Measurements from ENCODE around the gene TLE2. TPM values are rescaled to one million over a fixed set of nuclear protein-coding genes. Genes with fewer than 3 reads are reported as not detected.

The TLE2 gene
- total and polyA plus RNA-seq, 2 of the 4 experiments (the other 2 are of a cell fraction), result under 0.01 to 0.41 TPM

DNA sequence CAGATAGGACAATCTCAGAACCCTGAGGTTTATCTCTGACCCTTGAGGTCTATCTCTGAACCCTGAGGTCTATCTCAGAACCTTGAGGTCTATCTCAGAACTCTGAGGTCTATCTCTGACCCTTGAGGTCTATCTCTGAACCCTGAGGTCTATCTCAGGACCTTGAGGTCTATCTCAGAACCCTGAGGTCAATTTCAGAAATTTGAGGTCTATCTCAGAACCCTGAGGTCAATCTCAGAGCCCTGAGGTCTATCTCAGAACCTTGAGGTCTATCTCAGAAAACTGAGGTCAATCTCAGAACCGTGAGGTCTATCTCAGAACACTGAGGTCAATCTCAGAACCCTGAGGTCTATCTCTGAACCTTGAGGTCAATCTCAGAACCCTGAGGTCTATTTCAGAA is 2.3 kb downstream of the TLE2 start:
- Histone ChIP-seq H3K23ac (ENCODE audit: low read depth, low read length) (no peak overlapping the region), H3K4me2 (ENCODE audit: low read depth, low read length) (no peak overlapping the region), H2BK5ac (ENCODE audit: low read depth, low read length, poor library complexity, severe bottlenecking) (no peak overlapping the region), H2BK20ac (ENCODE audit: low read depth, low read length) (no peak overlapping the region), H4K91ac (ENCODE audit: insufficient read depth, low read depth, low read length) (no peak overlapping the region), H3K4me1 (ENCODE audit: control insufficient read depth, insufficient read depth, low read length) (no peaks in the 10 kb centered on the region), H2AK5ac (ENCODE audit: low read depth, low read length) (no peak overlapping the region), H2BK15ac (ENCODE audit: low read depth, low read length) (no peak overlapping the region), H3K4ac (ENCODE audit: low read depth, low read length) (no peak overlapping the region), H3K36me3 (ENCODE audit: control insufficient read depth, insufficient read depth, low read length) (no peaks in the 10 kb centered on the region), H3K14ac (replicated peaks; ENCODE audit: low read depth, low read length) (no peak overlapping the region), H4K5ac (ENCODE audit: low read depth, low read length) (no peak overlapping the region), H4K20me1 (ENCODE audit: insufficient read depth, low read length) (no peaks in the 10 kb centered on the region), H4K8ac (ENCODE audit: low read depth in 2 of 2, low read length in 2 of 2) (no peak overlapping the region), H3K56ac (ENCODE audit: extremely low read depth, insufficient read depth, low read length) (no peak overlapping the region), H3K79me1 (ENCODE audit: low read depth in 1 of 2, low read length in 2 of 2) (no peaks in the 10 kb centered on the region), H3K18ac (ENCODE audit: low read depth, low read length) (no peak overlapping the region), H3K27ac (ENCODE audit: insufficient read depth, low read length) (no peak overlapping the region), H3K27me3 (ENCODE audit: control insufficient read depth, insufficient read depth, low read length) (peaks cover 60% of the 10 kb centered on the region), H2AFZ (replicated peaks; ENCODE audit: low read length, poor library complexity) (no peak overlapping the region), H3K9me1 (ENCODE audit: insufficient read depth, low read length) (no peaks in the 10 kb centered on the region), H3K9ac (ENCODE audit: low read depth, low read length) (no peak overlapping the region), H2BK120ac (ENCODE audit: low read depth, low read length) (no peak overlapping the region), H3K9me3 (ENCODE audit: control insufficient read depth, insufficient read depth, low read length) (no peaks in the 10 kb centered on the region), H3K4me3 (ENCODE audit: insufficient read depth, low read depth, low read length) (no peak overlapping the region), H2AK9ac (replicated peaks; ENCODE audit: low read depth, low read length, poor library complexity) (no peak overlapping the region)
- 83% methylated on average over 1 of the region's 1 CpG; no CpG with 5 or more reads in 1 of the 2 experiments for WGBS, 2 experiments (ENCODE audit: extremely low coverage in 2 of 2, insufficient read length in 1 of 2)
- no peak for DNase-seq
- BruUV-seq (replicated peaks), result no TSS peak
- ChIA-PET CTCF (no interaction called here), POLR2A (ENCODE audit: unreplicated experiment) (no interaction called here)
- in situ Hi-C loops (cut with MboI; ENCODE audit: low sequenced_read_pairs), result no loop called here
- dilution Hi-C loops (cut with HindIII; ENCODE audit: low sequenced_read_pairs, unreplicated experiment), result no loop called here
- ATAC-seq (ENCODE audit: low read depth), result no peak
- TF ChIP-seq MXI1 (IDR thresholded peaks at IDR 0.05; ENCODE audit: borderline replicate concordance, low read depth, low read length), result no peak
- no peak for TF ChIP-seq NFE2L2 (IDR thresholded peaks at IDR 0.05; ENCODE audit: low read depth, low read length)
- TF ChIP-seq RCOR1 (IDR thresholded peaks at IDR 0.05; ENCODE audit: insufficient replicate concordance, low read length), result no peak
- no peak for TF ChIP-seq MAFK (IDR thresholded peaks at IDR 0.05; ENCODE audit: low read depth, low read length)
- no peak for TF ChIP-seq MAZ (IDR thresholded peaks at IDR 0.05; ENCODE audit: borderline replicate concordance, low read depth, low read length)
- no peak for TF ChIP-seq CEBPB (IDR thresholded peaks at IDR 0.05; ENCODE audit: low read depth, low read length)
- no peak for TF ChIP-seq BHLHE40 (IDR thresholded peaks at IDR 0.05; ENCODE audit: low read depth, low read length)
- TF ChIP-seq FOS (IDR thresholded peaks at IDR 0.05; ENCODE audit: low read depth, low read length), result no peak
- TF ChIP-seq POLR2A (IDR thresholded peaks at IDR 0.05; ENCODE audit: low read depth, low read length), result no peak
- TF ChIP-seq, protein P1, sequence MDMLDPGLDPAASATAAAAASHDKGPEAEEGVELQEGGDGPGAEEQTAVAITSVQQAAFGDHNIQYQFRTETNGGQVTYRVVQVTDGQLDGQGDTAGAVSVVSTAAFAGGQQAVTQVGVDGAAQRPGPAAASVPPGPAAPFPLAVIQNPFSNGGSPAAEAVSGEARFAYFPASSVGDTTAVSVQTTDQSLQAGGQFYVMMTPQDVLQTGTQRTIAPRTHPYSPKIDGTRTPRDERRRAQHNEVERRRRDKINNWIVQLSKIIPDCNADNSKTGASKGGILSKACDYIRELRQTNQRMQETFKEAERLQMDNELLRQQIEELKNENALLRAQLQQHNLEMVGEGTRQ (IDR thresholded peaks at IDR 0.05; ENCODE audit: low read depth, low read length), result no peak
- TF ChIP-seq CHD1 (IDR thresholded peaks at IDR 0.05; ENCODE audit: low read depth, low read length), result no peak
- no peak for TF ChIP-seq RFX5 (IDR thresholded peaks at IDR 0.05; ENCODE audit: low read depth, low read length)
- no peak for TF ChIP-seq SMC3 (IDR thresholded peaks at IDR 0.05; ENCODE audit: low read depth, low read length)
- TF ChIP-seq, protein P2, sequence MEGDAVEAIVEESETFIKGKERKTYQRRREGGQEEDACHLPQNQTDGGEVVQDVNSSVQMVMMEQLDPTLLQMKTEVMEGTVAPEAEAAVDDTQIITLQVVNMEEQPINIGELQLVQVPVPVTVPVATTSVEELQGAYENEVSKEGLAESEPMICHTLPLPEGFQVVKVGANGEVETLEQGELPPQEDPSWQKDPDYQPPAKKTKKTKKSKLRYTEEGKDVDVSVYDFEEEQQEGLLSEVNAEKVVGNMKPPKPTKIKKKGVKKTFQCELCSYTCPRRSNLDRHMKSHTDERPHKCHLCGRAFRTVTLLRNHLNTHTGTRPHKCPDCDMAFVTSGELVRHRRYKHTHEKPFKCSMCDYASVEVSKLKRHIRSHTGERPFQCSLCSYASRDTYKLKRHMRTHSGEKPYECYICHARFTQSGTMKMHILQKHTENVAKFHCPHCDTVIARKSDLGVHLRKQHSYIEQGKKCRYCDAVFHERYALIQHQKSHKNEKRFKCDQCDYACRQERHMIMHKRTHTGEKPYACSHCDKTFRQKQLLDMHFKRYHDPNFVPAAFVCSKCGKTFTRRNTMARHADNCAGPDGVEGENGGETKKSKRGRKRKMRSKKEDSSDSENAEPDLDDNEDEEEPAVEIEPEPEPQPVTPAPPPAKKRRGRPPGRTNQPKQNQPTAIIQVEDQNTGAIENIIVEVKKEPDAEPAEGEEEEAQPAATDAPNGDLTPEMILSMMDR (conservative IDR thresholded peaks at IDR 0.05; ENCODE audit: low read depth, low read length), result no peak
- TF ChIP-seq RAD21 (IDR thresholded peaks at IDR 0.05; ENCODE audit: low read length), result no peak
- TF ChIP-seq, protein P3, sequence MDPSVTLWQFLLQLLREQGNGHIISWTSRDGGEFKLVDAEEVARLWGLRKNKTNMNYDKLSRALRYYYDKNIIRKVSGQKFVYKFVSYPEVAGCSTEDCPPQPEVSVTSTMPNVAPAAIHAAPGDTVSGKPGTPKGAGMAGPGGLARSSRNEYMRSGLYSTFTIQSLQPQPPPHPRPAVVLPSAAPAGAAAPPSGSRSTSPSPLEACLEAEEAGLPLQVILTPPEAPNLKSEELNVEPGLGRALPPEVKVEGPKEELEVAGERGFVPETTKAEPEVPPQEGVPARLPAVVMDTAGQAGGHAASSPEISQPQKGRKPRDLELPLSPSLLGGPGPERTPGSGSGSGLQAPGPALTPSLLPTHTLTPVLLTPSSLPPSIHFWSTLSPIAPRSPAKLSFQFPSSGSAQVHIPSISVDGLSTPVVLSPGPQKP (IDR thresholded peaks at IDR 0.05; ENCODE audit: borderline replicate concordance, low read depth, low read length), result no peak
- intact Hi-C loops (cut with micrococcal nuclease), result no loop called here
